Keratinocyte (primary cell): ENCODE measurements around the gene PARD3B. TPM values are rescaled to one million over a fixed set of nuclear protein-coding genes. Genes with fewer than 3 reads are reported as not detected.

ENCODE experiments used
- DNase-seq: peaks from one replicate; pipeline ENCODE4 v3.0.0-alpha.2; 2011; ENCODE audit warnings: low read depth, missing footprints, low spot score
- FAIRE-seq: peaks from 2 replicates; lab custom pipeline; 2011; peaks lifted over from hg19 to GRCh38; lab: Jason Lieb, UNC
- H2AFZ ChIP-seq: 2 replicates; pipeline ENCODE4 v1.6.0; 2012; ENCODE audit warnings: low read length, control low read depth, inconsistent platforms; ENCODE audit not compliant: control insufficient read depth
- H3K27ac ChIP-seq: 2 replicates; pipeline ENCODE4 v1.5.1; 2011; ENCODE audit warnings: low read length; ENCODE audit not compliant: control insufficient read depth, insufficient read depth
- H3K27me3 ChIP-seq: 3 replicates; pipeline ENCODE4 v1.6.0; 2011; ENCODE audit warnings: low read length; ENCODE audit not compliant: control insufficient read depth, insufficient read depth; ENCODE audit errors: extremely low read depth
- H3K36me3 ChIP-seq, 2 experiments: 2 replicates in 1 of 2; 3 replicates in 1 of 2; pipeline ENCODE4 v1.5.1; 2011; ENCODE audit warnings: low read length in 2 of 2, mild to moderate bottlenecking in 1 of 2; ENCODE audit not compliant: control insufficient read depth in 2 of 2, insufficient read depth in 2 of 2; ENCODE audit errors: extremely low read depth in 1 of 2
- H3K4me1 ChIP-seq: 3 replicates; pipeline ENCODE4 v1.5.1; 2011; ENCODE audit warnings: low read length; ENCODE audit not compliant: control insufficient read depth, insufficient read depth; ENCODE audit errors: extremely low read depth
- H3K4me2 ChIP-seq: 3 replicates; pipeline ENCODE4 v1.6.0; 2011; ENCODE audit warnings: low read depth, low read length; ENCODE audit not compliant: control insufficient read depth, insufficient read depth; ENCODE audit errors: extremely low read depth
- H3K4me3 ChIP-seq, 3 experiments: fragments of 200-600 bp in 1 of 3; sonication (generic) in 1 of 3; 2 replicates in 2 of 3; 3 replicates in 1 of 3; pipeline ENCODE4 v1.5.1; 2011 to 2016; ENCODE audit warnings: low read length in 3 of 3, mild to moderate bottlenecking in 3 of 3, control low read depth in 2 of 3, inconsistent platforms in 1 of 3, low read depth in 1 of 3, mixed read lengths in 1 of 3, mixed run types in 1 of 3, moderate library complexity in 1 of 3; ENCODE audit not compliant: control insufficient read depth in 2 of 3, insufficient read depth in 2 of 3; ENCODE audit errors: extremely low read depth in 1 of 3
- H3K79me2 ChIP-seq: 2 replicates; pipeline ENCODE4 v1.6.0; 2012; ENCODE audit warnings: low read length; ENCODE audit not compliant: control insufficient read depth, insufficient read depth
- H3K9ac ChIP-seq: 3 replicates; pipeline ENCODE4 v1.6.0; 2011; ENCODE audit warnings: low read length; ENCODE audit not compliant: control insufficient read depth, insufficient read depth; ENCODE audit errors: extremely low read depth
- H3K9me1 ChIP-seq: 3 replicates; pipeline ENCODE4 v1.6.0; 2011; ENCODE audit warnings: low read length; ENCODE audit not compliant: control insufficient read depth, insufficient read depth; ENCODE audit errors: extremely low read depth
- H3K9me3 ChIP-seq: 2 replicates; pipeline ENCODE4 v1.5.1; 2012; ENCODE audit warnings: low read depth, low read length; ENCODE audit not compliant: control insufficient read depth
- H4K20me1 ChIP-seq: 3 replicates; pipeline ENCODE4 v1.6.0; 2011; ENCODE audit warnings: low read length; ENCODE audit not compliant: control insufficient read depth, insufficient read depth; ENCODE audit errors: extremely low read depth
- EZH2 ChIP-seq: IDR thresholded peaks from one replicate; pipeline ENCODE4 v1.6.1; 2012; ENCODE audit warnings: inconsistent platforms, mild to moderate bottlenecking, low read length, moderate library complexity
- dilution Hi-C: fragments of 300-500 bp; cut with MboI; formaldehyde crosslinking; loops from one replicate; pipeline ENCODE4 v1.7.0; 2020; ENCODE audit warnings: low sequenced_read_pairs; ENCODE audit not compliant: extremely low pct_ligation_motif_present
- polyA plus RNA-seq, 5 experiments: library from polyadenylated mRNA; depleted of rRNA in 3 of 5; stranded (reverse) in 3 of 5; stranded (forward) in 1 of 5; unstranded in 1 of 5; fragments of >200 nt; gene quantifications; 1 replicate in 1 of 5; 2 replicates in 3 of 5; 3 replicates in 1 of 5; pipeline versions ENCODE4 v1.2.1 to v1.2.3, GENCODE V29; 2011 to 2012; ENCODE audit warnings: missing spikeins in 2 of 5, low read depth in 1 of 5, low replicate concordance in 1 of 5
- TF ChIP-seq, protein P1 (sequence below), 3 experiments: IDR thresholded peaks in 1 of 3; conservative IDR thresholded peaks in 1 of 3; optimal IDR thresholded peaks in 1 of 3; 2 replicates in 2 of 3; 3 replicates in 1 of 3; pipeline versions ENCODE3 to v1.5.1; 2011; ENCODE audit warnings: low read length in 3 of 3, mild to moderate bottlenecking in 3 of 3, moderate library complexity in 2 of 3, control low read depth in 1 of 3, inconsistent platforms in 1 of 3; ENCODE audit not compliant: insufficient read depth in 2 of 3; ENCODE audit errors: extremely low read depth in 1 of 3

Gene PARD3B
- polyA plus RNA-seq, 1 donor (not counting 4 experiments of a cell fraction or from before 2014, with no cell fraction given): 1.2 TPM

DNA sequence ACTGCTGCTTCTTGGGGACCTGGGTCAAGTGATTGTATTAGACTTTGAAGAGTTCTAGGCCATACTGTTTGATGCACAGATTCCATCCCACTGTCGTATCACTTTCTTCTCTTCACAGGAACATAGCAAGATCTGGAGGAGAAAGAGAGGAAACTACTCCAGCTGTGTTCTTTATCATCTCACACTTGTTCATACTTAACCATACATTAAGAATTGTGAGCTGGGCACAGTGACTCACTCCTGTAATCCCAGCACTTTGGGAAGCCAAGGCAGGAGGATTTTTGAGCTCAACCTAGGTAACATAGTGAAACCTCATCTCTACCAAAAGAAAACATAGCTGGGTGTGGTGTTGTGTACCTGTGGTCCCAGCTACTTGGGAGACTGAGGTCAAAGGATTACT, 111.7 kb downstream of the PARD3B start:
- no peak overlapping the region for H2AFZ ChIP-seq
- no peak for TF ChIP-seq EZH2
- TF ChIP-seq, protein P1, sequence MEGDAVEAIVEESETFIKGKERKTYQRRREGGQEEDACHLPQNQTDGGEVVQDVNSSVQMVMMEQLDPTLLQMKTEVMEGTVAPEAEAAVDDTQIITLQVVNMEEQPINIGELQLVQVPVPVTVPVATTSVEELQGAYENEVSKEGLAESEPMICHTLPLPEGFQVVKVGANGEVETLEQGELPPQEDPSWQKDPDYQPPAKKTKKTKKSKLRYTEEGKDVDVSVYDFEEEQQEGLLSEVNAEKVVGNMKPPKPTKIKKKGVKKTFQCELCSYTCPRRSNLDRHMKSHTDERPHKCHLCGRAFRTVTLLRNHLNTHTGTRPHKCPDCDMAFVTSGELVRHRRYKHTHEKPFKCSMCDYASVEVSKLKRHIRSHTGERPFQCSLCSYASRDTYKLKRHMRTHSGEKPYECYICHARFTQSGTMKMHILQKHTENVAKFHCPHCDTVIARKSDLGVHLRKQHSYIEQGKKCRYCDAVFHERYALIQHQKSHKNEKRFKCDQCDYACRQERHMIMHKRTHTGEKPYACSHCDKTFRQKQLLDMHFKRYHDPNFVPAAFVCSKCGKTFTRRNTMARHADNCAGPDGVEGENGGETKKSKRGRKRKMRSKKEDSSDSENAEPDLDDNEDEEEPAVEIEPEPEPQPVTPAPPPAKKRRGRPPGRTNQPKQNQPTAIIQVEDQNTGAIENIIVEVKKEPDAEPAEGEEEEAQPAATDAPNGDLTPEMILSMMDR (optimal IDR thresholded peaks at IDR 0.05 in 1 of 3, IDR thresholded peaks at IDR 0.05 in 1 of 3, conservative IDR thresholded peaks at IDR 0.05 in 1 of 3; ENCODE audit: extremely low read depth in 1 of 3, insufficient read depth in 2 of 3, low read length in 3 of 3): no peak
- FAIRE-seq (peak; percentile 34), DNase-seq (no peak)
- H3K9me1 ChIP-seq: no peaks in the 10 kb centered on the region
- dilution Hi-C loops: no loop called here
- H3K79me2 ChIP-seq: no peaks in the 10 kb centered on the region
- no peak overlapping the region for H3K4me3 ChIP-seq
- peaks cover 11% of the 10 kb centered on the region for H3K4me1 ChIP-seq
- H4K20me1 ChIP-seq: no peaks in the 10 kb centered on the region
- no peaks in the 10 kb centered on the region for H3K27me3 ChIP-seq
- no peak overlapping the region for H3K4me2 ChIP-seq
- H3K27ac ChIP-seq: no peak overlapping the region
- no peaks in the 10 kb centered on the region for H3K36me3 ChIP-seq
- no peaks in the 10 kb centered on the region for H3K9me3 ChIP-seq
- H3K9ac ChIP-seq: no peak overlapping the region

DNA sequence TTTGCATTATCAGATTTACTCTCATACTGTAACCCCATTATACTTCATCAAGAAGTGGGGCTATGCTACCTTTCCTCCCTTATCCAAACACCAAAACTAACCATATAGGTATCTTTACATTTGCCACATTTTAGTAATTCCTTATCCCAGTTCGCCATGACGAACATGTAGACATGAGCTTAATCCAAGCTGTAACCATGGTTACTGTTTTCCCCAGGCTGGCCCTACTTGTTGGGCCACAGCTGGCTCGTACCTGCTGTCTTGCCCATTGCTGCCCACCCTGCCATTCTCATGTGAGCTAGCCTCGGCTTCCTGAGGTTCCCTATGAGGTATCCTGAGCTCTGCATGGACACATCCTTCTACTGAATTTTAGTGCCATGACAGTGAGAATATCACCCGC, 117.7 kb downstream of the PARD3B start:
- no peaks in the 10 kb centered on the region for H3K9me1 ChIP-seq
- no peaks in the 10 kb centered on the region for H3K36me3 ChIP-seq
- H3K4me1 ChIP-seq: peaks cover 22% of the 10 kb centered on the region
- H3K9me3 ChIP-seq: no peaks in the 10 kb centered on the region
- H3K4me2 ChIP-seq: no peak overlapping the region
- no peaks in the 10 kb centered on the region for H3K27me3 ChIP-seq
- H3K79me2 ChIP-seq: no peaks in the 10 kb centered on the region
- H2AFZ ChIP-seq: no peak overlapping the region
- FAIRE-seq (no peak), DNase-seq (no peak)
- dilution Hi-C loops: no loop called here
- no peaks in the 10 kb centered on the region for H4K20me1 ChIP-seq
- no peak overlapping the region for H3K4me3 ChIP-seq
- no peak overlapping the region for H3K9ac ChIP-seq
- TF ChIP-seq, protein P1 (optimal IDR thresholded peaks at IDR 0.05 in 1 of 3, IDR thresholded peaks at IDR 0.05 in 1 of 3, conservative IDR thresholded peaks at IDR 0.05 in 1 of 3; ENCODE audit: extremely low read depth in 1 of 3, insufficient read depth in 2 of 3, low read length in 3 of 3): no peak
- TF ChIP-seq EZH2: no peak
- H3K27ac ChIP-seq: no peak overlapping the region
